GM18868 (cell line): ENCODE measurements around the gene OR4C6.

Source experiments
- ATAC-seq: cut with Tn5 transposase; IDR thresholded peaks from one replicate; pipeline ENCODE4 v1.9.1; 2021; ENCODE audit warnings: mild to moderate bottlenecking, moderate library complexity; ENCODE audit not compliant: unreplicated experiment

Gene OR4C6

GRCh38 chr11:55661901-55662300 lies at the start of gene OR4C6:
Gene OR4C6 (plus strand): TSS chr11:55662201. CDS start chr11:55665167, 2,966 bp downstream.
- ATAC-seq: no peak

- ATAC-seq: no peak
Observed at GRCh38 chr11:55624531-55624930, 37.5 kb upstream of the OR4C6 start.

GRCh38 chr11:55634813-55635212 lies 27.2 kb upstream of the OR4C6 start, which contains the start of gene OR4P4:
Gene OR4P4 (plus strand): TSS chr11:55635113.
- ATAC-seq: no peak

GRCh38 chr11:55648027-55648426 lies 14.0 kb upstream of the OR4C6 start, which contains the start of gene OR4S2:
Gene OR4S2 (plus strand): TSS chr11:55648327. CDS start chr11:55650904, 2,577 bp downstream.
- ATAC-seq: no peak

GRCh38 chr11:55652560-55652959 lies 9.4 kb upstream of the OR4C6 start:
- ATAC-seq: no peak

- ATAC-seq: no peak
Observed at GRCh38 chr11:55655096-55655495, 6.9 kb upstream of the OR4C6 start.

GRCh38 chr11:55658031-55658573 lies 3.9 kb upstream of the OR4C6 start:
- peak; percentile 98 for ATAC-seq

- peak; percentile 18 for ATAC-seq
Observed at GRCh38 chr11:55658608-55659007, 3.4 kb upstream of the OR4C6 start.

GRCh38 chr11:55669376-55669775 lies 7.4 kb downstream of the OR4C6 start:
- ATAC-seq: no peak

GRCh38 chr11:55673860-55674259 lies 11.9 kb downstream of the OR4C6 start:
- no peak for ATAC-seq

GRCh38 chr11:55697817-55698216 lies 35.8 kb downstream of the OR4C6 start:
- peak; percentile 43 for ATAC-seq

- no peak for ATAC-seq
Observed at GRCh38 chr11:55701429-55701828, 39.4 kb downstream of the OR4C6 start.

- ATAC-seq: peak; percentile 79
Observed at GRCh38 chr11:55707029-55707428, 45.0 kb downstream of the OR4C6 start.

GRCh38 chr11:55714982-55715888 lies 53.2 kb downstream of the OR4C6 start:
- ATAC-seq: peak; percentile 82
